WTC11 (cell line): ENCODE results near the gene CFAP68.

Experiments
- FOXK1 ChIP-seq: sonication (generic); formaldehyde crosslinking; IDR thresholded peaks from 2 replicates; pipeline ENCODE4 v1.8.0; 2022; ENCODE audit warnings: mild to moderate bottlenecking, moderate library complexity, missing genetic modification reagents
- NFE2L1 ChIP-seq: sonication (generic); formaldehyde crosslinking; IDR thresholded peaks from 2 replicates; pipeline ENCODE4 v1.8.1; 2023; ENCODE audit warnings: missing genetic modification reagents
- OVOL2 ChIP-seq: fragments of 250-450 bp; sonication (Bioruptor Pico); IDR thresholded peaks from 2 replicates; pipeline ENCODE4 v1.9.0; 2021; ENCODE audit warnings: mild to moderate bottlenecking, borderline replicate concordance
- ZNF416 ChIP-seq: fragments of 250-450 bp; sonication (Bioruptor Pico); IDR thresholded peaks from 2 replicates; pipeline ENCODE4 v1.9.0; 2021; ENCODE audit warnings: mild to moderate bottlenecking, inconsistent platforms
- ZNF423 ChIP-seq: fragments of 250-450 bp; sonication (Bioruptor Pico); IDR thresholded peaks from 2 replicates; pipeline ENCODE4 v2.1.2; 2022; ENCODE audit warnings: mild to moderate bottlenecking, moderate library complexity
- TF ChIP-seq, protein P1 (sequence below): sonication (generic); formaldehyde crosslinking; IDR thresholded peaks from 2 replicates; pipeline ENCODE4 v1.8.1; 2022; ENCODE audit warnings: mild to moderate bottlenecking, moderate library complexity, missing genetic modification reagents
- TF ChIP-seq, protein P2 (sequence below): fragments of 200-600 bp; IDR thresholded peaks from 2 replicates; pipeline ENCODE4 v1.8.0; 2022; ENCODE audit warnings: antibody characterized with exemption
- TF ChIP-seq, protein P3 (sequence below): sonication (generic); formaldehyde crosslinking; conservative IDR thresholded peaks from 2 replicates; pipeline ENCODE4 v1.8.1; 2022; ENCODE audit warnings: mild to moderate bottlenecking, missing genetic modification reagents
- TF ChIP-seq, protein P4 (sequence below): sonication (generic); formaldehyde crosslinking; IDR thresholded peaks from 2 replicates; pipeline ENCODE4 v1.8.1; 2022; ENCODE audit warnings: mild to moderate bottlenecking, missing genetic modification reagents, moderate library complexity, borderline replicate concordance

DNA sequence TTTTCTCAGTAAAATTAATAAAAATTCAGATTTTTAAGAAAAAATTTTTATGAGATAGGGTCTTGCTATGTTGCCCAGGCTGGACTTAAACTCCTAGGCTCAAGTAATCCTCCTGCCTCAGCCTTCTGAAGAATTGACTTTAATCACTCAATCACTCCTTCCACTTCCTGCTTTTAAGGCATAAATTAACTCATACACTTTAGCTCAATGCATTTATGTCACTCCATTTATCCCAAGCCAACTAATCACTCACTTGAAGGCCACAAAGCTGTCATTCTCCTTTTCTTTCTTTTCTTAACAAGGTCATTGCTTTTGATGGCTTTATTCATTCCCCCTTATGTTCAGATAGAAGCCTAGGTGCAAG lies 8.8 kb upstream of the CFAP68 start:
- TF ChIP-seq NFE2L1 (CRISPR knock-in tag) (no peak), FOXK1 (no peak), OVOL2 (CRISPR knock-in tag) (no peak), ZNF423 (CRISPR knock-in tag) (no peak), ZNF416 (CRISPR knock-in tag) (no peak)
- TF ChIP-seq, protein P1, sequence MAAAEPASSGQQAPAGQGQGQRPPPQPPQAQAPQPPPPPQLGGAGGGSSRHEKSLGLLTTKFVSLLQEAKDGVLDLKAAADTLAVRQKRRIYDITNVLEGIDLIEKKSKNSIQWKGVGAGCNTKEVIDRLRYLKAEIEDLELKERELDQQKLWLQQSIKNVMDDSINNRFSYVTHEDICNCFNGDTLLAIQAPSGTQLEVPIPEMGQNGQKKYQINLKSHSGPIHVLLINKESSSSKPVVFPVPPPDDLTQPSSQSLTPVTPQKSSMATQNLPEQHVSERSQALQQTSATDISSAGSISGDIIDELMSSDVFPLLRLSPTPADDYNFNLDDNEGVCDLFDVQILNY (CRISPR knock-in tag) = no peak
- TF ChIP-seq, protein P2, sequence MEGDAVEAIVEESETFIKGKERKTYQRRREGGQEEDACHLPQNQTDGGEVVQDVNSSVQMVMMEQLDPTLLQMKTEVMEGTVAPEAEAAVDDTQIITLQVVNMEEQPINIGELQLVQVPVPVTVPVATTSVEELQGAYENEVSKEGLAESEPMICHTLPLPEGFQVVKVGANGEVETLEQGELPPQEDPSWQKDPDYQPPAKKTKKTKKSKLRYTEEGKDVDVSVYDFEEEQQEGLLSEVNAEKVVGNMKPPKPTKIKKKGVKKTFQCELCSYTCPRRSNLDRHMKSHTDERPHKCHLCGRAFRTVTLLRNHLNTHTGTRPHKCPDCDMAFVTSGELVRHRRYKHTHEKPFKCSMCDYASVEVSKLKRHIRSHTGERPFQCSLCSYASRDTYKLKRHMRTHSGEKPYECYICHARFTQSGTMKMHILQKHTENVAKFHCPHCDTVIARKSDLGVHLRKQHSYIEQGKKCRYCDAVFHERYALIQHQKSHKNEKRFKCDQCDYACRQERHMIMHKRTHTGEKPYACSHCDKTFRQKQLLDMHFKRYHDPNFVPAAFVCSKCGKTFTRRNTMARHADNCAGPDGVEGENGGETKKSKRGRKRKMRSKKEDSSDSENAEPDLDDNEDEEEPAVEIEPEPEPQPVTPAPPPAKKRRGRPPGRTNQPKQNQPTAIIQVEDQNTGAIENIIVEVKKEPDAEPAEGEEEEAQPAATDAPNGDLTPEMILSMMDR = no peak
- TF ChIP-seq, protein P3, sequence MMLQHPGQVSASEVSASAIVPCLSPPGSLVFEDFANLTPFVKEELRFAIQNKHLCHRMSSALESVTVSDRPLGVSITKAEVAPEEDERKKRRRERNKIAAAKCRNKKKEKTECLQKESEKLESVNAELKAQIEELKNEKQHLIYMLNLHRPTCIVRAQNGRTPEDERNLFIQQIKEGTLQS = no peak
- TF ChIP-seq, protein P4, sequence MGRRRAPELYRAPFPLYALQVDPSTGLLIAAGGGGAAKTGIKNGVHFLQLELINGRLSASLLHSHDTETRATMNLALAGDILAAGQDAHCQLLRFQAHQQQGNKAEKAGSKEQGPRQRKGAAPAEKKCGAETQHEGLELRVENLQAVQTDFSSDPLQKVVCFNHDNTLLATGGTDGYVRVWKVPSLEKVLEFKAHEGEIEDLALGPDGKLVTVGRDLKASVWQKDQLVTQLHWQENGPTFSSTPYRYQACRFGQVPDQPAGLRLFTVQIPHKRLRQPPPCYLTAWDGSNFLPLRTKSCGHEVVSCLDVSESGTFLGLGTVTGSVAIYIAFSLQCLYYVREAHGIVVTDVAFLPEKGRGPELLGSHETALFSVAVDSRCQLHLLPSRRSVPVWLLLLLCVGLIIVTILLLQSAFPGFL = no peak
